IMR-90 (cell line): Measurements from ENCODE around the gene TRPV4. TPM values are rescaled to one million over a fixed set of nuclear protein-coding genes. Genes with fewer than 3 reads are reported as not detected.

Experiments
- ATAC-seq: fragments of 200-7000 bp; cut with Tn5 transposase; 2 replicates; pipeline ENCODE4 v1.9.1; 2020; ENCODE audit warnings: low read depth, mild to moderate bottlenecking, moderate library complexity
- BruUV-seq: library from RNA; stranded (reverse); fragments of 400-500 nt; replicated peaks from 2 replicates; lab custom pipeline; 2021; lab: Mats Ljungman, UMichigan
- CTCF ChIA-PET: fragments of 300-600 bp; formaldehyde crosslinking; extraction: SDS; loops from one replicate; lab custom pipeline; 2021; ENCODE audit warnings: antibody characterized with exemption; lab: Yijun Ruan, JAX
- POLR2A ChIA-PET: fragments of 300-600 bp; sonication (Branson Sonifier 250); formaldehyde crosslinking; loops from one replicate; lab custom pipeline; 2022; ENCODE audit warnings: antibody characterized with exemption; ENCODE audit not compliant: unreplicated experiment; lab: Charles Lee
- DNase-seq: peaks from one replicate; pipeline ENCODE4 v3.0.0; 2013
- H2AFZ ChIP-seq: replicated peaks from 2 replicates; pipeline ENCODE3; 2013; ENCODE audit warnings: low read length, mild to moderate bottlenecking; ENCODE audit not compliant: poor library complexity
- H2AK5ac ChIP-seq: 2 replicates; pipeline ENCODE4 v1.6.1; 2013; ENCODE audit warnings: low read depth, low read length, inconsistent platforms
- H2AK9ac ChIP-seq: replicated peaks from 2 replicates; pipeline ENCODE3; 2013; ENCODE audit warnings: mild to moderate bottlenecking, low read depth, low read length, moderate library complexity; ENCODE audit not compliant: poor library complexity
- H2BK120ac ChIP-seq: 2 replicates; pipeline ENCODE4 v1.6.1; 2013; ENCODE audit warnings: low read depth, low read length, inconsistent platforms
- H2BK15ac ChIP-seq: 3 replicates; pipeline ENCODE4 v1.6.1; 2013; ENCODE audit warnings: low read depth, low read length, inconsistent platforms
- H2BK20ac ChIP-seq: 2 replicates; pipeline ENCODE4 v1.6.1; 2013; ENCODE audit warnings: low read depth, mild to moderate bottlenecking, inconsistent platforms, low read length, moderate library complexity
- H2BK5ac ChIP-seq: 2 replicates; pipeline ENCODE4 v1.6.1; 2013; ENCODE audit warnings: mild to moderate bottlenecking, low read depth, low read length, inconsistent platforms; ENCODE audit not compliant: poor library complexity, severe bottlenecking
- H3K14ac ChIP-seq: replicated peaks from 2 replicates; pipeline ENCODE4 v1.6.1; 2013; ENCODE audit warnings: low read depth, low read length, inconsistent platforms
- H3K18ac ChIP-seq: 2 replicates; pipeline ENCODE4 v1.6.1; 2013; ENCODE audit warnings: low read depth, low read length, control low read depth
- H3K23ac ChIP-seq: 2 replicates; pipeline ENCODE4 v1.6.1; 2013; ENCODE audit warnings: low read depth, low read length, inconsistent platforms
- H3K27ac ChIP-seq: 2 replicates; pipeline ENCODE4 v1.5.1; 2013; ENCODE audit warnings: mild to moderate bottlenecking, control low read depth, low read length; ENCODE audit not compliant: insufficient read depth
- H3K27me3 ChIP-seq: 2 replicates; pipeline ENCODE4 v1.6.1; 2013; ENCODE audit warnings: low read length; ENCODE audit not compliant: control insufficient read depth, insufficient read depth
- H3K36me3 ChIP-seq: 2 replicates; pipeline ENCODE4 v1.6.1; 2013; ENCODE audit warnings: low read length, mixed read lengths; ENCODE audit not compliant: control insufficient read depth, insufficient read depth
- H3K4ac ChIP-seq: 2 replicates; pipeline ENCODE4 v1.6.1; 2013; ENCODE audit warnings: low read depth, low read length, inconsistent platforms
- H3K4me1 ChIP-seq: 2 replicates; pipeline ENCODE4 v1.6.1; 2013; ENCODE audit warnings: low read length, mixed read lengths; ENCODE audit not compliant: control insufficient read depth, insufficient read depth
- H3K4me2 ChIP-seq: 2 replicates; pipeline ENCODE4 v1.6.1; 2013; ENCODE audit warnings: low read depth, mild to moderate bottlenecking, control low read depth, low read length, moderate library complexity
- H3K4me3 ChIP-seq: 2 replicates; pipeline ENCODE4 v1.5.1; 2013; ENCODE audit warnings: low read depth, mild to moderate bottlenecking, control low read depth, low read length, moderate library complexity; ENCODE audit not compliant: insufficient read depth
- H3K56ac ChIP-seq: 2 replicates; pipeline ENCODE4 v1.6.1; 2013; ENCODE audit warnings: low read length, inconsistent platforms; ENCODE audit not compliant: insufficient read depth; ENCODE audit errors: extremely low read depth
- H3K79me1 ChIP-seq, 2 experiments: 2 replicates each; pipeline ENCODE4 v1.6.1; 2013; ENCODE audit warnings: low read length in 2 of 2, inconsistent platforms in 1 of 2, low read depth in 1 of 2
- H3K9ac ChIP-seq: 2 replicates; pipeline ENCODE4 v1.6.1; 2013; ENCODE audit warnings: low read depth, low read length, control low read depth
- H3K9me1 ChIP-seq: 2 replicates; pipeline ENCODE4 v1.6.1; 2013; ENCODE audit warnings: low read length, inconsistent platforms; ENCODE audit not compliant: insufficient read depth
- H3K9me3 ChIP-seq: 2 replicates; pipeline ENCODE4 v1.6.1; 2013; ENCODE audit warnings: low read length; ENCODE audit not compliant: control insufficient read depth, insufficient read depth
- H4K20me1 ChIP-seq: 2 replicates; pipeline ENCODE4 v1.6.1; 2013; ENCODE audit warnings: low read length, inconsistent platforms; ENCODE audit not compliant: insufficient read depth
- H4K5ac ChIP-seq: 2 replicates; pipeline ENCODE4 v1.6.1; 2013; ENCODE audit warnings: mild to moderate bottlenecking, low read depth, low read length, control low read depth
- H4K8ac ChIP-seq, 2 experiments: 2 replicates each; pipeline ENCODE4 v1.6.1; 2013; ENCODE audit warnings: low read depth in 2 of 2, low read length in 2 of 2, control low read depth in 1 of 2, inconsistent platforms in 1 of 2
- H4K91ac ChIP-seq: 2 replicates; pipeline ENCODE4 v1.6.1; 2013; ENCODE audit warnings: low read depth, low read length, inconsistent platforms; ENCODE audit not compliant: insufficient read depth
- BHLHE40 ChIP-seq: fragments of 150-350 bp; IDR thresholded peaks from 2 replicates; pipeline ENCODE4 v1.6.1; 2016; ENCODE audit warnings: mild to moderate bottlenecking, low read depth, low read length
- CEBPB ChIP-seq: IDR thresholded peaks from 2 replicates; pipeline ENCODE4 v1.6.1; 2012; ENCODE audit warnings: low read depth, low read length, improper control_type of control experiment
- CHD1 ChIP-seq: IDR thresholded peaks from 2 replicates; pipeline ENCODE4 v1.6.1; 2012; ENCODE audit warnings: low read depth, low read length, improper control_type of control experiment
- CTCF ChIP-seq: conservative IDR thresholded peaks from 2 replicates; pipeline ENCODE4 v1.5.1; 2012; ENCODE audit warnings: mild to moderate bottlenecking, low read depth, low read length, improper control_type of control experiment
- ELK1 ChIP-seq: fragments of 150-350 bp; IDR thresholded peaks from 2 replicates; pipeline ENCODE4 v1.6.1; 2016; ENCODE audit warnings: low read depth, mild to moderate bottlenecking, low read length, moderate library complexity, borderline replicate concordance
- FOS ChIP-seq: fragments of 150-350 bp; IDR thresholded peaks from 2 replicates; pipeline ENCODE4 v1.6.1; 2016; ENCODE audit warnings: low read depth, low read length
- MAFK ChIP-seq: IDR thresholded peaks from 2 replicates; pipeline ENCODE4 v1.6.1; 2012; ENCODE audit warnings: low read depth, low read length, improper control_type of control experiment
- MAZ ChIP-seq: IDR thresholded peaks from 2 replicates; pipeline ENCODE4 v1.6.1; 2012; ENCODE audit warnings: low read depth, mild to moderate bottlenecking, low read length, improper control_type of control experiment, moderate library complexity, borderline replicate concordance
- MXI1 ChIP-seq: IDR thresholded peaks from 2 replicates; pipeline ENCODE4 v1.6.1; 2012; ENCODE audit warnings: low read depth, mild to moderate bottlenecking, low read length, moderate library complexity, borderline replicate concordance
- NFE2L2 ChIP-seq: fragments of 150-350 bp; IDR thresholded peaks from 2 replicates; pipeline ENCODE4 v1.6.1; 2016; ENCODE audit warnings: low read depth, mild to moderate bottlenecking, low read length
- POLR2A ChIP-seq: IDR thresholded peaks from 2 replicates; pipeline ENCODE4 v1.6.1; 2012; ENCODE audit warnings: mild to moderate bottlenecking, low read depth, low read length
- RAD21 ChIP-seq: IDR thresholded peaks from 2 replicates; pipeline ENCODE4 v1.6.1; 2012; ENCODE audit warnings: low read length, improper control_type of control experiment
- RCOR1 ChIP-seq: IDR thresholded peaks from 2 replicates; pipeline ENCODE4 v1.6.1; 2012; ENCODE audit warnings: mild to moderate bottlenecking, low read length, improper control_type of control experiment; ENCODE audit not compliant: insufficient replicate concordance
- RFX5 ChIP-seq: IDR thresholded peaks from 2 replicates; pipeline ENCODE4 v1.8.0; 2012; ENCODE audit warnings: low read depth, mild to moderate bottlenecking, low read length, moderate library complexity
- SMC3 ChIP-seq: fragments of 150-350 bp; IDR thresholded peaks from 2 replicates; pipeline ENCODE4 v1.6.1; 2016; ENCODE audit warnings: low read depth, mild to moderate bottlenecking, antibody characterized with exemption, low read length, moderate library complexity
- WGBS, 2 experiments: methylation state at CpG; one replicate each; pipeline versions ENCODE4 v1.1.5 to v1.1.7; 2013; ENCODE audit warnings: missing lambda C conversion rate in 2 of 2; ENCODE audit not compliant: insufficient read length in 1 of 2; ENCODE audit errors: extremely low coverage in 2 of 2; 5-methylcytosine and 5-hydroxymethylcytosine counted together
- dilution Hi-C: fragments of 300-500 bp; cut with HindIII; formaldehyde crosslinking; loops from one replicate; pipeline ENCODE4 v1.14.3; 2018; ENCODE audit warnings: low sequenced_read_pairs; ENCODE audit not compliant: unreplicated experiment
- in situ Hi-C: fragments of 300-500 bp; cut with MboI; formaldehyde crosslinking; loops from 3 replicates; pipeline ENCODE4 v1.14.3; 2019; ENCODE audit warnings: low sequenced_read_pairs, inconsistent platforms, mixed read lengths
- intact Hi-C: fragments of 100-400 bp; cut with micrococcal nuclease; formaldehyde crosslinking; loops from 2 replicates; pipeline ENCODE4 v1.10.0; 2022
- polyA plus RNA-seq, 3 experiments: library from polyadenylated mRNA; depleted of rRNA; stranded (reverse); fragments of >200 nt; gene quantifications; 2 replicates each; pipeline ENCODE4 v1.2.3, GENCODE V29; 2012; ENCODE audit warnings: low replicate concordance in 1 of 3
- total RNA-seq: library from RNA; depleted of rRNA; stranded (reverse); fragments of >200 nt; gene quantifications from 2 replicates; pipeline ENCODE4 v1.2.3, GENCODE V29; 2012
- TF ChIP-seq, protein P1 (sequence below): fragments of 150-350 bp; IDR thresholded peaks from 2 replicates; pipeline ENCODE4 v1.6.1; 2017; ENCODE audit warnings: mild to moderate bottlenecking, antibody characterized with exemption, low read length, low read depth

TRPV4 gene
- total and polyA plus RNA-seq, 2 of the 4 experiments (the other 2 are of a cell fraction): 1.1 to 6.1 TPM

GRCh38 chr12:109802828-109803227 lies 30.4 kb downstream of the TRPV4 start:
- H3K56ac ChIP-seq: no peak overlapping the region
- in situ Hi-C loops (loop anchor here (5.0 kb wide), 1 partner anchor 39 kb away; no protein-coding TSS in a partner anchor), dilution Hi-C loops (no loop called here), intact Hi-C loops (no loop called here)
- POLR2A ChIA-PET: no interaction called here
- no peak overlapping the region for H3K4ac ChIP-seq
- H4K91ac ChIP-seq: no peak overlapping the region
- no peak overlapping the region for H2AK5ac ChIP-seq
- peaks cover 6% of the 10 kb centered on the region; the same call in 1 of the 2 replicates for H3K36me3 ChIP-seq
- TF ChIP-seq NFE2L2: no peak
- no peak for TF ChIP-seq RFX5
- no peak for TF ChIP-seq MAZ
- TF ChIP-seq CHD1: no peak
- no peak for TF ChIP-seq RCOR1
- TF ChIP-seq, protein P1, sequence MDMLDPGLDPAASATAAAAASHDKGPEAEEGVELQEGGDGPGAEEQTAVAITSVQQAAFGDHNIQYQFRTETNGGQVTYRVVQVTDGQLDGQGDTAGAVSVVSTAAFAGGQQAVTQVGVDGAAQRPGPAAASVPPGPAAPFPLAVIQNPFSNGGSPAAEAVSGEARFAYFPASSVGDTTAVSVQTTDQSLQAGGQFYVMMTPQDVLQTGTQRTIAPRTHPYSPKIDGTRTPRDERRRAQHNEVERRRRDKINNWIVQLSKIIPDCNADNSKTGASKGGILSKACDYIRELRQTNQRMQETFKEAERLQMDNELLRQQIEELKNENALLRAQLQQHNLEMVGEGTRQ: no peak
- no peak for TF ChIP-seq FOS
- TF ChIP-seq CTCF: no peak
- no peak for TF ChIP-seq BHLHE40
- TF ChIP-seq ELK1: no peak
- TF ChIP-seq POLR2A: no peak
- TF ChIP-seq RAD21: no peak
- TF ChIP-seq MAFK: no peak
- no peak for TF ChIP-seq MXI1
- TF ChIP-seq CEBPB: no peak
- no peak for TF ChIP-seq SMC3
- no peak overlapping the region for H2AFZ ChIP-seq
- no peak overlapping the region for H3K18ac ChIP-seq
- H4K8ac ChIP-seq: no peak overlapping the region
- H2BK120ac ChIP-seq: no peak overlapping the region
- CTCF ChIA-PET: interaction anchor here (3.7 kb wide), 1 partner anchor 42 kb away, joined by 23 read pairs; no protein-coding TSS in a partner anchor
- H2BK15ac ChIP-seq: no peak overlapping the region
- no peaks in the 10 kb centered on the region for H3K27me3 ChIP-seq
- no peaks in the 10 kb centered on the region for H3K4me1 ChIP-seq
- H2AK9ac ChIP-seq: no peak overlapping the region
- H3K9me3 ChIP-seq: no peaks in the 10 kb centered on the region
- no peak overlapping the region for H4K5ac ChIP-seq
- H3K27ac ChIP-seq: no peak overlapping the region
- H3K4me3 ChIP-seq: no peak overlapping the region
- no peak overlapping the region for H3K14ac ChIP-seq
- H2BK20ac ChIP-seq: no peak overlapping the region
- BruUV-seq: no TSS peak
- H2BK5ac ChIP-seq: no peak overlapping the region
- H3K23ac ChIP-seq: no peak overlapping the region
- H3K79me1 ChIP-seq: no peaks in the 10 kb centered on the region
- DNase-seq (no peak), ATAC-seq (no peak)
- H4K20me1 ChIP-seq: no peaks in the 10 kb centered on the region
- H3K9me1 ChIP-seq: no peaks in the 10 kb centered on the region
- H3K9ac ChIP-seq: no peak overlapping the region
- WGBS, 2 experiments: 89% methylated on average over 12 of the region's 15 CpGs; no CpG with 5 or more reads in 1 of the 2 experiments
- no peak overlapping the region for H3K4me2 ChIP-seq
